ENCODE data around the gene POU6F2.

Gene POU6F2

GRCh38 chr7:39248692-39249090 is 271.0 kb downstream of the POU6F2 start:
- no peak for DNase-seq (ENCODE audit: low read depth, low spot score)

DNA sequence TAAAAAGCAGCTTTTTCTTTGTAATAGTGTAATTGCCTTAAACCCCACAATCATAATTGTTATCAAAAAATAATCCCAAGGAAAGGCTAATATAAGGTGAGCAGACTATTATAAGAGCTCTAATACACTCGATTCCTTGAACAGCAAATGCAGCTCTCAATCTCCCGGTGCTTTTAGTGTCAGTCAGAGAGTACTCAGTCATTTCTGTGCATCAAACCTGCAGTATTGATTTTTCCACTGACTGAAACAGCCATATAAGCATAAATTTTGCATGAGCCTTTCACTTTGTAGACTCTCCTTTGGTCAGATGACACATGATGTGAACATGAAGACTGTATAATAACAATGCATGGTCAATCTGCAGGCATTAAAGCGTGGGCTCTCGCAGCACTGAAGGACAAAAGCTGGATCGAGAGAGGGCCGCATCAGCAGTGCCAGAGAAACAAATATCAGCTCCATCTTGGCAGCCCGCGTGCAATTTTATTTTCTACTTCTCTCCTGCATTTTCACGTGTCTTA is 272.0 kb downstream of the POU6F2 start:
- DNase-seq (ENCODE audit: low read depth, low spot score): no peak

GRCh38 chr7:39252916-39253315 is 275.2 kb downstream of the POU6F2 start:
- no peak for DNase-seq (ENCODE audit: low read depth, low spot score)

GRCh38 chr7:39259391-39260003 is 281.8 kb downstream of the POU6F2 start:
- no peak for DNase-seq (ENCODE audit: low read depth, low spot score)

- DNase-seq (ENCODE audit: low read depth, low spot score): no peak
Observed at GRCh38 chr7:39260279-39260844, 282.7 kb downstream of the POU6F2 start.

DNA sequence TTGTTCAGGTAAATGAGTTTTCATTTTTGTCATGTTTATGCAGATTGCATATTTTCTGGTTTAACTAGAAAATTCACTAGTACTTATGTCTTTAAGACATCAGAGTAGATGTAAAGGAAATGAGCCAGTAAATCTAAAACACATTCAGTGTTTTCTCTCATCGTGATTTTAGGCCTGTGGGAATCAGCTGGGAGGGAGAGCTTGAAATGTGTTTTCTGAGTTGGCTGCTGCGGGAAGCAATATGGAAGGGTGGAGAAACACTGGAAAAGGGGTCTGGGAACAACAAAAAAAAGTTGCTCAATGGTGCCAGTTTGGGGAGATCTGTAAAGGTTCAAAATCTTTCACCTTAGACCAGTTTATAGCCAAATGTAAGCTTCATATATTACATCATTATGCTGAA is 284.1 kb downstream of the POU6F2 start:
- DNase-seq (ENCODE audit: low read depth, low spot score): no peak

DNA sequence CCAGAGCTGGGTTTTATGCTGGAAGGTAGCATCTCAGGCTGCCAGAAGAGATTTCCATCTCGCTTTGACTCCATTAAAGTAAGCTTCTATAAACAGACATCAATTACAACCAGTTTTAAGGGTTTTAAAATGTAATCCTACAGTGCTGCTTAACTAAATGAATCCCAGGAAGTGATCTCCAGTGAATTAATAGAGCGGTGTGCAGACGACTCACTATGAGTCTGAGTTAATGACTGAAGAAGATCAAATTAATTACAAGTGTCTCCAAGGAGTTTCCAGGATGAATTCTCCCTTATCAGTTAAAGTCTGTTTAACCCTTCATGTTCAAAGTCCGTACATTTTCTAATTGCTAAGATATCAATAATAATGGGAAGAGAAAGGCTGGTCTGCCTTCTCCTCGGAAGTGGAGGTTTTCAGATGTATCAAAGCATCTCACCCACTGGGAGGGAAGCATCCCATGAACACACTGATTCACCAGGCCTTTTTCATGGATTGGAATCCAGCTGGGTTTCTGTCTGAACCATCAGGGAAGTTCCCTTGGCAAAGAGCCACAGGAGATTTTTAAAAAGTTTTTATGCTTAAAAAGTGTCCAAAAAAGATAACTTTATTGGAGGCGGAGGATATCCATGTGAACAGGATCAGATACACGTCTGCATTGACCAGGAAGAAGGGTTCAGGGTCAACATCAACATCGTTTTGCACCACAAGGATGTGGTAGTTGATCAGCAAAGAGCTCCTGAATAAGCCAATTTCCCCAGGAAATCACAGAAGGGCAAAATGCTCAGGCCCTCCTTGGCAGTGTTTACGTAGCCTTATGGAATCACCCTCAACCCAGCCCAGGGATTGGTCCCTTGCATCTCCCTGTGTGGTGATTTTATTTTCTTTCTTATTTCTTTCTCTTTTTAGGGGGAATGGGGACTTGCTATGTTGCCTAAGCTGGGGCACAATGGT is 288.2 kb downstream of the POU6F2 start:
- DNase-seq (ENCODE audit: low read depth, low spot score): no peak

DNA sequence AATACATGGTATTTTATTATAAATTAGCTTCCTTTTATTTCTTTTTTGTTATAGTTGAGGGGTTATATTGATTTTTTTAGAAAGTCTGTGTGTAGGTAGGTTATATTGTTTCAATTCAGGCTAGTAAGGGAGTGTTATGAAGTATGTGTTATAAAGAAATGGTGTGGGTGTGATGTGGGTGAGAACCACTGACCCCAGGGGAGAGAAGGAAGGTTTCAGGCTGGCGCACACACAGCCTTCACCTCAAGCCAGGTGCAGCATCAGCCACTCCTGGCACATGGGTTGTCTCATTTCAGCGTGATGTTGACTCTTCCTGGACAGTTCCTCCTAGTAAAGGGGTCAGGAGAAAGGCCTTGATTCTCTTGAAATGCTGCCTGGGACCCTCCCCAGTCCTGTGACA is 291.3 kb downstream of the POU6F2 start:
- DNase-seq (ENCODE audit: low read depth, low spot score): no peak

DNA sequence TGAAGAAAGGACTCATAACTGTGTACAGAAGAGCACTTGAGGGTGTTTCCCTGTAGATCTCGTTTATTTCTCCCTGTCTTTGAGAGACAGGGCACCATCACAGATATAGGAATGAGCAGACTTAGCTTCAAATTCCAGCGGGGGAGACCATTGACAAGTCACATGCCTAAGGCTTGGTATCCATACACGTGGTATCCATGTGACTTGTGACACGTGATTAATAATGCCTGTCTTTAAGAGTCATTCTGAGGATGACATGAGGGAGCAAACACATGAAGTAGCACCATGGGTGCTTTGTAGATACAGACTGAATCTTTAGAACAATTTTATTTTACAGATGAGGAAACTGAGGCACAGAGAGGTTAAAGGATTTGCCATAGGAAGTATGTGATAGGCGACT is 292.3 kb downstream of the POU6F2 start:
- DNase-seq (ENCODE audit: low read depth, low spot score): no peak

DNA sequence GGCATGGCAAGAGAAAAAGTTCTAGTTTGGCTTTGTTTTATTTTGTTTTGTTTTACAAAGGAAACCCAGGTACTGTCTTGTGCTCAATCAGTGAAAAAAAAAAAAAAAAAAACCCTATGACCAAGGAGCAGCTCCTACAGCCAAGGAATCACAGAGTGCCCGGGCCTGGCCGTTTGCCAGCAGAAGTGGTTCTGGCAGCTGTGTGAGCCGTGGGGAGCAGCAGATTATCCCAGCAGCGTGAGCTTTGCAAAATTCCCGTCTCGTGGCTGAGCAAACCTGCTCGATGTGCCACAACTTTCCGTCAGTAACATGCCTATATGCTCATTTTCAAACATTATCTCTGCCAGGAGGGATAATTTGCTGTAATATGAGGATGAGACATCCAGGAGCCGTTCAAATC is 293.7 kb downstream of the POU6F2 start:
- DNase-seq (ENCODE audit: low read depth, low spot score): no peak

- no peak for DNase-seq (ENCODE audit: low read depth, low spot score)
Observed at GRCh38 chr7:39272111-39272510, 294.4 kb downstream of the POU6F2 start.

DNA sequence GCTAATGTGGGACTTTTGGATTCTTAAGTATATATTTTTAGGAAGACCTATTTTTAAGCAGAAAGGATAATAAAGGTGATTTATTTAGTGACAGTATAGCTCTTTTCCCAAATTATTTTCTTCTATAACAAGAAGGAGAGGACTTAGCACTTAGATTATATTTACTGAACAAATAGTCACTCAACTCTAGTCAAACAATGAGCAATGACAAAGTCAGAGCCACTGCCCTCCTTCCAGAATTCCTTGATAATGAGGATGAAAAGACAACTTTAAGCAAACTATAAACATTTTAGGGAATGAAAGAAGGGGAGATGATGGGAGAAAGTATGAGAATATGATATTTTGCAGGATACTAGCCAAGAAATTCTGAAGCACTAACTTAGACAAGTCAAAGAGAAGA is 295.0 kb downstream of the POU6F2 start:
- DNase-seq (ENCODE audit: low read depth, low spot score): no peak

- DNase-seq (ENCODE audit: low read depth, low spot score): no peak
Observed at GRCh38 chr7:39280337-39280736, 302.6 kb downstream of the POU6F2 start.

DNA sequence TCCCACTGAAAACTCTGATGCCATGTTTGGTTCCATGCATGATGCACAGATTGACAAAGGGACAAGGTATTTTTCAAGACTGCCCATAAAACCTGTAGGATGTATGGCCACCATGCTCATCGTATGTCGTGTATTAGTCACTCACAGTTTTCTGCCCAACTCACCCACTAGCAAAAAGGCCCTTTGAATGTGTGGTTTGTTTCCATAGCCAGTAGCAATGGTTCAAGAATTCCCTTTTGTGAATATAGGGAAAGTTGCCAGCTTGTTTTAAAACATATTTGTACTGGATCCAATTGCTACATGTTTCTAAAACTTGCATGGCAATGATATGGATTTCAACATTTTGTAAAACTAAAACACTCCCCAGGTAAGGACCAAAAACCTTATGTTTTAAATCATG is 307.5 kb downstream of the POU6F2 start:
- no peak for DNase-seq (ENCODE audit: low read depth, low spot score)

GRCh38 chr7:39288303-39288702 is 310.6 kb downstream of the POU6F2 start:
- DNase-seq (ENCODE audit: low read depth, low spot score): no peak

GRCh38 chr7:39291628-39292410 is 314.1 kb downstream of the POU6F2 start:
- no peak for DNase-seq (ENCODE audit: low read depth, low spot score)

GRCh38 chr7:39293056-39293823 is 315.5 kb downstream of the POU6F2 start:
- DNase-seq (ENCODE audit: low read depth, low spot score): no peak

GRCh38 chr7:39294022-39294421 is 316.3 kb downstream of the POU6F2 start:
- DNase-seq (ENCODE audit: low read depth, low spot score): no peak

- DNase-seq (ENCODE audit: low read depth, low spot score): no peak
Observed at GRCh38 chr7:39295796-39296195, 318.1 kb downstream of the POU6F2 start.

- DNase-seq (ENCODE audit: low read depth, low spot score): no peak
Observed at GRCh38 chr7:39299695-39300094, 322.0 kb downstream of the POU6F2 start.

DNA sequence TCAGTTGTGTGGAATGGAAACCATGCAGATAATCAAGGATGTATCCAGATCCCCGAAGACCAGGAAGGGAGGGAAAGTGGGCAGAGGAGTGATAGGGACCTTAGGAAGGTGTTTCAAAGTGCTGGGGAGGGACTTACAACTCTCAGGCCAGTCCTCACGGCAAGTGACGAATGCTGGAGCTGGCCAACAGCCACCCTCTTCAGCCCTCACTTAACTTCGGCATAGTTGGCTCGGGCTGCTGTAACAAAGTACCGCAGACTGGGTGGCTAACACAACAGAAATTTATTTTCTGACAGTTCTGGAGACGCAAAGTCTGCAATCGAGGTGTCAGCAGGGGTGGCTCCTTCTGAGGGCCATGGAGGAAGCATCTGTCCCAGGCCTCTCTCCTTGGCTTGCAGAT is 322.6 kb downstream of the POU6F2 start:
- no peak for DNase-seq (ENCODE audit: low read depth, low spot score)

Measured in activated CD4-positive, CD25-positive, alpha-beta regulatory T cell treated with anti-CD3 and anti-CD28 coated beads, Interleukin-2, amount 50 U/mL, for 16 hours (primary cell).